NCI-H510A (cell line): Measurements from ENCODE around the gene PRKAG3.

Source experiments
- DNase-seq: peaks from one replicate; lab custom pipeline; 2025; lab: John Stamatoyannopoulos, UW

PRKAG3 gene

DNA sequence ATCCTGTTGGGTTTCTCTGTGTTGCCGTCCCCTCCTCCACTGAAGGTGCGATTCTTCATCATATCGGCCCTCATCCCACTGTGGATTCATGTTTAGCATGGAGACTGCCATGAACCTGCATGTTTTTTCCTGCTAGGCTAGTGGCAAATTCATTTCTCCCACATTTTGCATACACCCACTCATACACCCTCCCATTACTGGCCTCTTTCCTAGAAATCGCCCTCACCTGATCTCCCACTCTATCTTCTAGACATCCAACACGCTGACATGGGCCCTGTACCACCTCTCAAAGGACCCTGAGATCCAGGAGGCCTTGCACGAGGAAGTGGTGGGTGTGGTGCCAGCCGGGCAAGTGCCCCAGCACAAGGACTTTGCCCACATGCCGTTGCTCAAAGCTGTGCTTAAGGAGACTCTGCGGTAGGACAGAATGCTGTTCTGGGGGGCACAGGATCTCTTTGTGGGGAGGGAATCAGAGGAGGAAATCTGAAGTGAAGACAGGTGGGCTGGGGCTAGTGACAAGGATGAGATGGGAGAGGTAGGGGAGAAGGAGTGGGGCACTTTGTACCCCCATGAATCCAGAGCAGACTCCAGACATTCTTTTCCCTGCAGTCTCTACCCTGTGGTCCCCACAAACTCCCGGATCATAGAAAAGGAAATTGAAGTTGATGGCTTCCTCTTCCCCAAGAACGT is 17.7 kb downstream of the PRKAG3 start:
- DNase-seq = no peak

DNA sequence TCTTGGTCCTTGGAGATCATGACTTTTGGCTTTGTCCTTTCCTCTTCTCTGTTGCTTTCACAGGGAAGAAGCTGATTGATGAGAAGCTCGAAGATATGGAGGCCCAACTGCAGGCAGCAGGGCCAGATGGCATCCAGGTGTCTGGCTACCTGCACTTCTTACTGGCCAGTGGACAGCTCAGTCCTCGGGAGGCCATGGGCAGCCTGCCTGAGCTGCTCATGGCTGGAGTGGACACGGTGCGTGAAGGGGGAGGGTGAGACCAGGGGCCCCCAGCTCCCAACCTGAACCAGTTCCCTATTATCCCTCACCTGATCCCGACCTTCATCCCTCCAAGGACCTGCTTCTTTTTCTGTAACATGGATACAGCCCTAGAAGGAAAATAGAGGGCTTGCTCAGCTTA is 18.7 kb downstream of the PRKAG3 start:
- DNase-seq = no peak

DNA sequence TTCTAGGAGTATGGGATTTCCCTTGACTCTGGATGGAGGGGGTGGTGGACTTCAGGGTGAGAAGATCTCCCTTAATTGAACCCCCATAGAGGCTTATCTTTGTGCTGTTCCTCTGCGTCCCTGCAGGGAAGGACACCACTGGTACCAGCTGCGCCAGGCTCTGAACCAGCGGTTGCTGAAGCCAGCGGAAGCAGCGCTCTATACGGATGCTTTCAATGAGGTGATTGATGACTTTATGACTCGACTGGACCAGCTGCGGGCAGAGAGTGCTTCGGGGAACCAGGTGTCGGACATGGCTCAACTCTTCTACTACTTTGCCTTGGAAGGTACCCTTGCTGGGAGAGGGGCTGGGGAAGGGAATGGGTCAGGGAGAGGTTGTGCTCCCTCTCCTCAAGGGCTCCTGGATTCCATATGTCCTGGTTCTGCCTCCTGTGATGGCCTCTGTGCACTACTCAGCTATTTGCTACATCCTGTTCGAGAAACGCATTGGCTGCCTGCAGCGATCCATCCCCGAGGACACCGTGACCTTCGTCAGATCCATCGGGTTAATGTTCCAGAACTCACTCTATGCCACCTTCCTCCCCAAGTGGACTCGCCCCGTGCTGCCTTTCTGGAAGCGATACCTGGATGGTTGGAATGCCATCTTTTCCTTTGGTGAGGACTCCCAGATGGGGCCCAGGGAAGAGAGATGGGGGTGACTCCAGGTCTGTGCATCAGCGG is 19.3 kb downstream of the PRKAG3 start:
- no peak for DNase-seq

DNA sequence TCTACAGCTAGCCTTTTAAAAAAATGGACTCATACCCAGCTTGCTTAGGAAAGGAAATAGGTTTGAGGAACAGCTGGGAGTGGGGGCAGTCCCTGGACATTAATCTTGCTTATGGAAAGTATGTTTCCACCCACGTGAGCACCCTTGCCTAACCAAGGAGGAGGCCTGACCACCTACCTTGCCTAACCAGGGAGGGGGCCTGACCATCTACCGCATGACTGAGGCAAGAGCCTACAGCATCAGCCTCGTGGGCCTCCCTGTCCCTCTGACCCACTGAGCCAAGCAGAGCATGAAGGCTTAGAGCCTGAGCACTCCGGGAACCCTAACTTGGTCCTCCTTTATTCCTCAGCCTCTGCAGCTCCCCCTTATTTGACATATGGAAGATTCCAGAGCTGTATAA is 20.2 kb downstream of the PRKAG3 start:
- DNase-seq = no peak

DNA sequence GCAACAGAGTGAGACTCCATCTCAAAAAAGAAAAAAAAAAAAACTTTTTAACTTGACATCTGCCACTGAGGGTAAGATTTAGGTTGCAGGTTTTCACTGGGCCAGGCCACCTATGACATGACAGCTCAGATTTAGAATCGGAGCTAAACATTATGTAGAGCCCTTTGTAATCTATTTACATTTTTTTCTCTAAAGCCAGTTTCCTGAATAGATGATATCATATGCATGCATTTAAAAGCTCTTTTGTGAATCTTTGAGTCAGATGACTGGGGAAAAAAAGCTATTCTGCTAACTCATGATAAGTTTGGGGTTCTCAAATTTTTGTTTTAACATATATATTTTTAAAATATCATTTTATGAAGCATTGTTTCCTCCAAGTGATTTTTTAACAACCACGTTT is 21.3 kb downstream of the PRKAG3 start:
- DNase-seq = no peak

DNA sequence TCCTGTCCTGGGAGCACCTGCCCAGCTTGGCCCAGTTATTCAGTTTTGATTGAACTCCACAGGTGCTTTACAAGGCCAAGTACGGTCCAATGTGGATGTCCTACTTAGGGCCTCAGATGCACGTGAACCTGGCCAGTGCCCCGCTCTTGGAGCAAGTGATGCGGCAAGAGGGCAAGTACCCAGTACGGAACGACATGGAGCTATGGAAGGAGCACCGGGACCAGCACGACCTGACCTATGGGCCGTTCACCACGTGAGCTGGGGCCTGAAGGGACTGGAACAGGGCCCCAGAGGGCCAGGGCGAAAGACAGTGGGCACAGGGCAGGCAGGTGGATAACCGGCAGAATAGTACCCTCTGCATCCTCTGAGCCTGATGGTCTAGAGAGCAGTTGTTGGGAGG is 22.1 kb downstream of the PRKAG3 start:
- no peak for DNase-seq

DNA sequence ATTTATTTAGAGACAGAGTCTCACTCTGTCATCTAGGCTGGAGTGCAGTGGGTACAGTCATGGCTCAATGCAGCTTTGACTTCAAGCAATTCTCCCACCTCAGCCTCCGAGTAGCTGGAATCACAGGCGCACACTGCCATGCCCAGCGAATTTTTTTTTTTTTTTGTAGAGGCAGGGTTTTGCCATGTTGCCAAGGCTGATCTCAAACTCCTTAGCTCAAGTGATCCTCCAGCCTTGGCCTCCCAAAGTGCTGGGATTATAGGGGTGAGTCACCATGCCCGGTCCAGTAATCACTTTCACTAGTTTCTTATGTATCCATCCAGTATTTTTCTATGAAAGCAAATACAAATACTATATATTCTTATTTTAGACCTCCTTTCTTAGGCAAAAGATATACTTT is 24.0 kb downstream of the PRKAG3 start:
- DNase-seq = no peak

DNA sequence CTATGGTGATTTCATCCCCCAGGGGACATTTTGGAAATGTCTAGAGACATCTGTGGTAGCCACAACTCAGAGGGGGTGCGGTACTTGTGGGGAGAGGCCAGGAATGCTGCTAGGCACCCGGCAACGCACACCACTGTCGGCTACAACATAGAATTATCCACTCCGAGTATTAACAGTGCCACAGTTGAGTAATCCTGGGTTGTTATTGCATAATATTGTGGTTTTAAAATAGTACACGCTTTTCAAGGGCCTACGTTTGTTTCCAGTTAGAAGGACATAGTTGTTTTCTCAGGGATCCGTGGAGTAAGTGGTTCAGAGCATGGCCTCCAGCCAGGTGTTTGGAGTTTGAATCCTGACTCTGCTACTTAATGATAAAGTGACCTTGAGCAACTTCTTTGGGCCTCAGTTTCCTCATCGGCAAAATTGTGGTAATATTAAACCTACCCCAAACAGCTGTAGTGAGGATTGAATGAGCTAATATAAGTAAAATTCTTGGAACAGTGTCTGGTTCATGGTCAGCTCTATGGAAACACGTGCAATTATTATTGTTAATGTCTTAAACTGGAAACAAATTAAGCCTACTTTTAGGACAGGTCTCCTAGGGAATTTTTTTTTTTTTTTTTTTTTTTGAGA is 25.1 kb downstream of the PRKAG3 start:
- DNase-seq = peak; percentile 62

DNA sequence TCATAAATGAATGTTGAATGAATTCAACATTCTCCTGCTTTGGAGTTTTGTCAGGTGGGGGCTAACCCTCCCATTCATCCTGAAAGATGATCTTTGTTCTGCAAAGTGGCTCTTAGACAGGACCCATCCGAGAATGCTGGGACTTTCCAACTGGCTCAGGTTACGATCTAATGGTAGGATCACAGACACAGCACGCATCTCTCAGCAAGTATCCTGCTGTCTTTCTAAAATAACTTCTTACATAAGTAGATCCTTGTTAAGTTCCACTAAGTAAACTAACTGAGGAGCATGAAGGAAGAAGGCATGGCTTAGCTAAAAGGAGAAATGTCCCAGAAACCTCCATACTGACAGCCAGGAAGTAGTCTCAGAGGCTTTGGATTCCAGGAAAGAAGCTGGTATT is 26.0 kb downstream of the PRKAG3 start:
- DNase-seq = no peak

DNA sequence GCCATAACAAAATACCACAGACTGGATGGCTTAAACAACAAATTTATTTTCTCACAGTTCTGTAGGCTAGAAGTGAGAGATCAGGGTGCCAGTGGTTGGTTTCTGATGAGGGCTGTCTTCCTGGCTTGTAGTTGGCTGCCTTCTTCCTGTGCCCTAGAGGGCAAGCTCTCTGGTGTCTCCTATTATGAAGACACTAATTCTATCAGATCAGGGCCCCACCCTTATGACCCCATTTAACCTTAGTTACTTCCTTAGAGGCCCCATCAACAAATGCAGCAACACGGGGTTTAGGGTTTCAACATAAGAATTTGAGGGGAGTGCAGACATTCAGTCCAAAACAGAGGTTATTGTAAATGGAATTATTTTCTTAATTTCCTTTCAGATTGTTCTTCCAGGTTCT is 26.8 kb downstream of the PRKAG3 start:
- DNase-seq = no peak

DNA sequence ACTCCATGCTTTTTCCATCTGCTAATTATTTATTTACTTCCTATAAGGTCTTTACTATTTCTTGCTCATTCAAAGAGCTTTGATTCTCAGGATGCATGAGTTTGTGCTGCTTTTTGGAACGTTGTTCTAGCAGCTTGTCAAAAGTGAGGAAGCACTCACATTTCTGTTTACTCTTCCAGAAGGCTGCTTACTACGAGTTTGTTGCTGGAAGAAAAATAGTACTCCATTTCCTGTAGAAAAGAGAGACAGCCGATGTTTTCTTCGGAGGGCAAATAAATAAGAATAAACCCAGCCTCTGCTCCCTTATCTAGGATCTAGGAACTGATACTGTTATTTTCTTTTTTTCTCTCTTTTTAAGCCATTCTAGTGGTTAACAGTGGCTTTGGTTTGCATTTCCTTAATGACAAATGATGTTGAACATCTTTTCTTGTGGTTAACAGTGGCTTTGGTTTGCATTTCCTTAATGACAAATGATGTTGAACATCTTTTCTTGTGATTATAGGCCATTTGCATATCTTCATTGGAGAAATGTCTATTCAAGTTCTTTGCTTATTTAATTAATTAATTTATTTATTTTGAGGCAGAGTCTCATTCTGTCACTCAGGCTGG is 29.1 kb downstream of the PRKAG3 start:
- DNase-seq = no peak

DNA sequence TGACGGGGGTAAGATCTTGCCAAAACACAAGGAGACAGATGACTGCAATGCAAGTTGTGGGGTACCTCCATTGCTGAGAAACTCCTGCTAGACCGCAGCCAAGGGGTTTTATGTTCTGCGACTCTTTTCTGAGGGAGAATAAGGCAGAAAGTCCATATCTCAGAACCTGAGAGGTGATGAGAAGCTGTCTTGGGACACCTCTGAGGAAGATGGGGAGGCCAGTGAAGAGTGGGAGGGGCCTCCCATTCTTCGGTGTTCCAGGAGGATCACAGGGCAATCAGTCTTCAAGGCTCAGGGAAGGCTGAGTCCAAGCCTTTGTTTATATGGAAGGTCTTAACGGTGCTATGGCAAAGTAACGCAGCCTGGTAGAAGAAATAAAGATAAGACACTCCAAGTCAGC is 31.6 kb downstream of the PRKAG3 start:
- DNase-seq = no peak

DNA sequence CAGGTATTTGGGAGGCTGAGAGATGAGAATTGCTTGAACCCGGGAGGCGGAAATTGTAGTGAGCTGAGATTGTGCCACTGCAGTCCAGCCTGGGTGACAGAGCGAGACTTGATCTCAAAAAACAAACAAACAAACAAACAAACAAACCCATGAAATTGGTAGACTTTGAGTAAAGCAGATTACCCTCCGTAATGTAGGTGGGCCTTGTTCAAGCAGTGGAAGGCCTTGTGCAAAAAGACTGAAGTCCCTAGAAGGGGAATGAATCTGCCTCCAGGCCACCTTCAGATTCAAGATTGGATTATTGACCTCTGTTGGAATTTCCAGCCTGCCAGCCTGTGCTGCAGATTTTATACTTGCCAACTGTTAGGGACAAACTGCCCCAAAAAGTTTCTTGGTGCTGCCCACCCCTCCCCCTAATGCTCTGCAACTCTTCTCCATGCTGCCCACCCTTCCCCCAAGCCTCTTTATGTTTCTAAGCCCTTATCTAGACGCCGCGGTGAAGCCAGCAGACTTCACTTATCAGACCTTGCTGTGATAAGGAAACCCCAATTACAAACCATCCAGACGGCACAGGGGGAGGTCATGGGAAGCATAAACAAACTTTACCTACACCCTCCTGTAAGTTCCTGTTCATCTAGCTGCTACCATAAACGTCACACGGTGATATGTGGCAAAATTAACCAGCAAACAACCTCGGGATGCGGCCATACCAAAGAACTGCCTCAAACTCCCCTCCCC is 32.7 kb downstream of the PRKAG3 start:
- no peak for DNase-seq

DNA sequence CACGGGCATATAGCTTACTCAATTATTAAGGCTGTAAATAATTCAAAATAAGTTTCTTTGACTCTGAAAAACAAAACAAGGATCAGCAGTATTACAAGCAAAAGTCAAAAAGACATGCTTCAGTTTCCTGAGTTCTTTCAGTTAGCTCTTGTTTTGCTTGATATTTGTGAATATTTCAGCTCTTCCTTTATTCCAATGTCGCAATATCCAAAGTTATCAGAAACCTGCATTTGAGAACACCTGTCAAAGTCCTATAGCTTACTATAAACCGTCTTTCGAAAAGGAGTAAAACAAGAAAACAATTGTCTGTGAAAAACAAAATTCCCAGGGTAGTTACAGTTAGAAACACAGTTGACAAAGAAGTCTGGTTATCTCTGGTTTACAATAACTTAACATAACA is 34.9 kb downstream of the PRKAG3 start:
- no peak for DNase-seq

DNA sequence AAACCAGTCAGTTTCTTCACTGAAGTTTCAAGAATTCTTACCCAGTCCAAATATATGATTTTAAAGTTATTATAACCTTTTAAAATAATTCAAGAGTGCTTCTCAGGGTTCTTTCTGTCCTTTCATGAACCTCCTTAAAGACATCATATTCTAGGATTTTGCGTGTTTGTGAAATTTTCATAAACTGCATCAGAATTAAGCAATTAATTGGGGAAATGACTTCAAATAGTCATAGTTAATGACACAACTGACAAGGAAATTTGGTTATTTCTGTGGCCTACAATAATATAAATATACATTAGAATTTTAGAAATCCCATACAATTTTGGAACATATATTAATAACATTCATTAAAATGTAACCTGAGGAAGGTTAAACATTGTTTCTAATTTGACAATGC is 39.2 kb downstream of the PRKAG3 start:
- DNase-seq = no peak

DNA sequence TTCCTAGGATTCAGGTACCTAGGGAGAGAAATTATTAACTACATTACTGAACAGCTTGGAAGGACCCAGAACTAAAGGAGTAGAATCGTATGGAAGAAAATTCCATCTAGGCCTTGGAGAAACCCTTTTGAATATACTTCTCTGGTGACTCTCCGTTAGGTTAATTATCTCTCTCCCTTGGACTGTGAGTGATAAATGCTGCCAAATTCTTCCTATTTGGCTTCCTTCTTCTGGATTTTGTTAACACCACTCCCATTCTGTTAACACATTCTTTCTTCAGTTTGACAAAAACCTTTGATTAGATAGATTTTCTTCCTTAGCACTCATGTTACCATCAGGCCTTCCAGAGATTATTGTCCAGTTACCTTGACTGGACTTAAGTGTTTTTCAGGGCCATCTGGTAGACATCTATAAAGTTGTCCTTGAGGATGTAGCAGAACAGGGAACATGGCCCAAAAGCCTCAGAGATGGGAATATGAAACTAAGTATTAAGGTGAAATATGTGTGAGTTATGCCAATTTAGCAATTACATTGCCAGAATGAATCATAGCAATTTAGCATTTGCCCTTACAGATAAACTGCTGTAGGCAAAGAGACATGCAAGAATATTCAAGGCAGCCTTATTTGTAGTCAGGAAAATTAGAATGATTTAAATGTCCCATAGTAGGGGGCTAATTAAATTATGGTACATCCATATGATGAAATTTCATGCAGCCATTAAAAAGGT is 42.9 kb downstream of the PRKAG3 start:
- no peak for DNase-seq

DNA sequence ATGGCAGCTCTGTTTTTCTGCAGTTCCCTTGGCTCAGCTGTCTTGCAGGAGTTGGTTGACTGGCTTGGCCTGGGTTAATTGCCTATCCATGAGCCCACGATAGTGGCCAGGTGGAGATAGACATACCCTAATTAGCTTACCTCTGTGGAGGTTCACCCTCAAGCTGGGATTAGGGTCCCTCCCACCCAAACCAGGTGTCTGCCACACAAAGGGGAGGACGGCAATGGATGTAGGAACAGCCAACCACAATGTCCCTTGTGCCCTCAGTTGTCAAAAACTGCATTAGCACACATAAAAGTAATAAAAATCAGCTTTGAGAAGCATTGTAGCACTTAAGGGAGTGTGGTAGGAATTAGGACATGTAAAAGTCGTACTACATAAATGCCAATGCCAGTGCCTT is 45.5 kb downstream of the PRKAG3 start:
- no peak for DNase-seq

DNA sequence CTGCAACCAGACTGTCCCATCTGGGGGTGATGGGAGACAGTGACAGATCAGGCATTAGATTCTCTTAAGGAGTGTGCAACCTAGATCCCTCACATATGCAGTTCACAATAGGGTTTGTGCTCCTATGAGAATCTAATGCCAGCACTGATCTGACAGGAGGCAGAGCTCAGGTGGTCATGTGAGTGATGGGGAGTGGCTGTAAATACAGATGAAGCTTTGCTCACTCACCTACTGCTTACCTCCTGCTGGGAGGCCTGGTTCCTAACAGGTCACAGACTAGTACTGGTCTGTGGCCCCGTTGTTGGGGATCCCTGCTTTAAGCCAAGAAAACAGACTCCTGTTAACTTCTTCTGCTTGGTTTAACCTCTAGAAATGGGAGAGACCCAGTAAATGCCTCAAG is 46.5 kb downstream of the PRKAG3 start:
- no peak for DNase-seq

DNA sequence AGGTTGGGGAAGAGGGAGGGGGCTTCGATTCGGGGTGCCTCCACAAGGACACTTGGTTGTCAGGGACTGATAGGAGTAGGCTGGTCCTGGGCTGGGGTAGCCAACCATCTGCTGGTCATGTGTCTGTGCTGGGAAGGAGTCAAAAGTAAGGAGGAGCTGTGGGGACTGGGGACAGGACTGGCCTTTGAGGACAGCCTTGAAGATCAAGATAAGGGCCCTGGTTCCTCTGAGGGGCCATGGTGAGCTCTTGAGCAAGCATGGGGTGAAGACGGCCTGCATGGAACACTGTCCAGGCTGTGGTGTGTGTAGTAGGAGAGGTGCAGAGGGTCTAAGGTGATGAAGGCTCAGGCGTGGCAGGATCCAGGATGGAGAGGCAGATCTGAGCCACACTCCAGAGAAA is 47.9 kb downstream of the PRKAG3 start:
- no peak for DNase-seq

DNA sequence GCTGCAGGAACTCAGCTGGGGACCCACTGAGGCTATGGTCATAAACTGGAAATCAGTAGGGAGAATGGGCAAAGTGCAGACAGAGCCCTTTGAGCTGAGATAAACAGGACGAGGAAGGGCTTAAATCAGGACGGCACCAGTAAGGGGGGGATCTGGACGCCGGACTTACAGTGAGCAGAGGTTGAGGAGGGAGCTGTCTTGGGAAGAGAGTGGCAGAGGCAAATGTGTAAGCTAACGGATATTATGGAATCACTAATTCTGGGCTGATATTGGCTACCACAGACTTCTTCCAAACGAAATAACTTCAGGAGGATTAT is 49.1 kb downstream of the PRKAG3 start:
- no peak for DNase-seq

DNA sequence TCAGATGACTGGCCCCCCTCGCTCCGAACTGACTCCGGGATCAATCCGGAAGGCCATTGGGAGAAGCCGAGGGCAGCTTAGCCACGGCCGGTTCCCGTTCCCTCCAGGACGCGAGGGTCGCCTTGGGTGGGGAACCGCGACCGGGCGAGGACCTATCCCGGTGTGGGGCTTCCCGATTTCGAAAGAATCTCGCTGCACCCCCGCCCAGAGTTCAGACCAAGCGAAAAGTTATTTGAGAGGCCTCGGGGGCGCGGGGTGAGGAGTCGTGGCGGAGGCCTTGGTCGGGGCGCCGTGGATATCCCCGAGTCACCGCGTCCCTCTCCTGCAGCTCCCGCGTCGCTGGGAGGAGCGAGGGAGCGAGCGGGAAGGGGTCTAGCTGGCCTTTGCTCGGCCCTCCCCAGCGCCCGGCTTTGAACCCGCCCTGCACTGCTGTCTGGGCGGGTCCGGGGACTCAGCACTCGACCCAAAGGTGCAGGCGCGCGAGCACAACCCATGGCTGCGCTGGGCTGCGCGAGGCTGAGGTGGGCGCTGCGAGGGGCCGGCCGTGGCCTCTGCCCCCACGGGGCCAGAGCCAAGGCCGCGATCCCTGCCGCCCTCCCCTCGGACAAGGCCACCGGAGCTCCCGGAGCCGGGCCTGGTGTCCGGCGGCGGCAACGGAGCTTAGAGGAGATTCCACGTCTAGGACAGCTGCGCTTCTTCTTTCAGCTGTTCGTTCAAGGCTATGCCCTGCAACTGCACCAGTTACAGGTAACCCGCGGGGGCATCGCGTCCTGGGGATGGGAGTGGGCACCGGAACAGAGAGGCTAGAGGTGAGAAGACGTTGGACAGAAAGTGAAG is 49.7 kb downstream of the PRKAG3 start, which contains the start of gene CYP27A1:
CYP27A1 (plus strand) TSS at position 457 of the 837 bp plus-strand sequence; CDS start at position 493, 36 bp downstream.
- peak; percentile 30 for DNase-seq
